Inflammatory macrophage treated with lipopolysaccharide for 4 hours (primary cell): Measurements from ENCODE around the gene SFT2D1.

ENCODE experiments used
- DNase-seq: peaks from one replicate; pipeline ENCODE4 v3.0.0-alpha.2; 2020

The SFT2D1 gene

GRCh38 chr6:166333172-166333995 lies 9.0 kb downstream of the SFT2D1 start:
- DNase-seq, result no peak

GRCh38 chr6:166331503-166332415 lies 10.6 kb downstream of the SFT2D1 start:
- DNase-seq, result no peak

- DNase-seq, result no peak
These were observed 11.7 kb downstream of the SFT2D1 start for GRCh38 chr6:166330612-166331011.

GRCh38 chr6:166325383-166326042 lies 16.8 kb downstream of the SFT2D1 start:
- no peak for DNase-seq

- no peak for DNase-seq
These were observed 18.9 kb downstream of the SFT2D1 start for GRCh38 chr6:166323395-166323794.

GRCh38 chr6:166318649-166319600 lies 23.4 kb downstream of the SFT2D1 start:
- DNase-seq, result no peak

GRCh38 chr6:166318227-166318626 lies 24.1 kb downstream of the SFT2D1 start:
- DNase-seq, result no peak

- no peak for DNase-seq
These were observed 24.8 kb downstream of the SFT2D1 start for GRCh38 chr6:166317261-166318212.

GRCh38 chr6:166315436-166315835 lies 26.9 kb downstream of the SFT2D1 start:
- no peak for DNase-seq

GRCh38 chr6:166314454-166314853 lies 27.9 kb downstream of the SFT2D1 start:
- DNase-seq, result no peak

- peak; percentile 75 for DNase-seq
These were observed 28.9 kb downstream of the SFT2D1 start for GRCh38 chr6:166313255-166314070.

- no peak for DNase-seq
These were observed 29.5 kb downstream of the SFT2D1 start for GRCh38 chr6:166312832-166313231.

- DNase-seq, result no peak
These were observed 31.7 kb downstream of the SFT2D1 start for GRCh38 chr6:166310634-166311033.

GRCh38 chr6:166309977-166310376 lies 32.4 kb downstream of the SFT2D1 start:
- no peak for DNase-seq

GRCh38 chr6:166308769-166309589 lies 33.4 kb downstream of the SFT2D1 start:
- DNase-seq, result no peak

- DNase-seq, result no peak
These were observed 34.1 kb downstream of the SFT2D1 start, which contains the start of gene PRR18 for GRCh38 chr6:166308033-166308768. Gene PRR18, minus strand, starts transcription at chr6:166308392. Its CDS starts 250 bp downstream, at chr6:166308142.

- no peak for DNase-seq
These were observed 35.0 kb downstream of the SFT2D1 start for GRCh38 chr6:166307082-166308032.
